GM08714 (cell line): ENCODE results near the gene LRP2.
"Not testable (repeated sequence)": the region's sequence is repeated elsewhere in the genome, so short reads cannot be mapped to it uniquely, and the experiment has no call there.

Experiments used
- H3K4me3 ChIP-seq: fragments of 200-500 bp; sonication (Bioruptor generic); 2 replicates; pipeline ENCODE4 v1.5.1; 2014; ENCODE audit warnings: mild to moderate bottlenecking, low read length, inconsistent platforms
- ZNF274 ChIP-seq: IDR thresholded peaks from 2 replicates; pipeline ENCODE4 v1.6.1; 2012; ENCODE audit warnings: mild to moderate bottlenecking, low read depth, low read length

Gene LRP2

GRCh38 chr2:169300636-169301530 lies 61.5 kb downstream of the LRP2 start:
- no peak for TF ChIP-seq ZNF274

GRCh38 chr2:169298007-169298406 lies 64.3 kb downstream of the LRP2 start:
- no peak for TF ChIP-seq ZNF274
- no peak overlapping the region for H3K4me3 ChIP-seq

More at GRCh38 chr2:169300636-169301530, 61.5 kb downstream of the LRP2 start:
- H3K4me3 ChIP-seq: no peak overlapping the region

GRCh38 chr2:169294001-169294675 lies 68.2 kb downstream of the LRP2 start:
- no peak for TF ChIP-seq ZNF274
- no peak overlapping the region for H3K4me3 ChIP-seq

- H3K4me3 ChIP-seq: no peak overlapping the region
- no peak for TF ChIP-seq ZNF274
These were observed 70.8 kb downstream of the LRP2 start for GRCh38 chr2:169291517-169291916.

- TF ChIP-seq ZNF274: no peak
- no peak overlapping the region for H3K4me3 ChIP-seq
These were observed 71.9 kb downstream of the LRP2 start for GRCh38 chr2:169290433-169290832.

- H3K4me3 ChIP-seq: no peak overlapping the region
- no peak for TF ChIP-seq ZNF274
These were observed 74.7 kb downstream of the LRP2 start for GRCh38 chr2:169287666-169288065.

- TF ChIP-seq ZNF274: no peak
- no peak overlapping the region for H3K4me3 ChIP-seq
These were observed 75.6 kb downstream of the LRP2 start for GRCh38 chr2:169286624-169287231.

GRCh38 chr2:169285531-169286235 lies 76.7 kb downstream of the LRP2 start:
- no peak for TF ChIP-seq ZNF274
- H3K4me3 ChIP-seq: no peak overlapping the region

GRCh38 chr2:169280502-169280901 lies 81.8 kb downstream of the LRP2 start:
- no peak overlapping the region for H3K4me3 ChIP-seq
- no peak for TF ChIP-seq ZNF274

GRCh38 chr2:169275696-169276444 lies 86.5 kb downstream of the LRP2 start:
- TF ChIP-seq ZNF274: no peak
- no peak overlapping the region for H3K4me3 ChIP-seq

GRCh38 chr2:169272010-169272409 lies 90.3 kb downstream of the LRP2 start:
- H3K4me3 ChIP-seq: no peak overlapping the region
- no peak for TF ChIP-seq ZNF274

- not testable (repeated sequence) for H3K4me3 ChIP-seq
These were observed 91.8 kb downstream of the LRP2 start for GRCh38 chr2:169270574-169270973.

- no peak for TF ChIP-seq ZNF274
- no peak overlapping the region for H3K4me3 ChIP-seq
These were observed 96.7 kb downstream of the LRP2 start for GRCh38 chr2:169265591-169265990.
